PC-9 (cell line): ENCODE measurements around the gene ARSG. TPM values are rescaled to one million over a fixed set of nuclear protein-coding genes. Genes with fewer than 3 reads are reported as not detected.

Experiments used
- BruUV-seq: library from RNA; stranded (reverse); fragments of 400-500 nt; replicated peaks from 2 replicates; lab custom pipeline; 2021; lab: Mats Ljungman, UMichigan
- CTCF ChIA-PET: fragments of 300-600 bp; sonication (Branson Sonifier 250); formaldehyde crosslinking; loops from one replicate; lab custom pipeline; 2022; ENCODE audit warnings: antibody characterized with exemption; lab: Charles Lee
- POLR2A ChIA-PET: fragments of 300-600 bp; sonication (Branson Sonifier 250); formaldehyde crosslinking; loops from one replicate; lab custom pipeline; 2022; ENCODE audit warnings: antibody characterized with exemption; ENCODE audit not compliant: unreplicated experiment; lab: Charles Lee
- DNase-seq, 2 experiments: peaks; one replicate each; pipeline versions ENCODE4 v3.0.0 to v3.0.0-alpha.2; 2015 to 2022; ENCODE audit warnings: mixed read lengths in 1 of 2
- H2AFZ ChIP-seq: fragments of 200-600 bp; sonication (generic); 2 replicates; pipeline ENCODE4 v1.8.1; 2017; ENCODE audit warnings: antibody characterized with exemption
- H3F3A ChIP-seq: fragments of 200-600 bp; sonication (generic); 2 replicates; pipeline ENCODE4 v1.8.1; 2017; ENCODE audit warnings: antibody characterized with exemption, mild to moderate bottlenecking, low read depth; ENCODE audit not compliant: insufficient read depth
- H3K27ac ChIP-seq: fragments of 200-600 bp; sonication (generic); 2 replicates; pipeline ENCODE4 v1.6.1; 2016; ENCODE audit warnings: mixed run types
- H3K27me3 ChIP-seq: fragments of 200-600 bp; sonication (generic); 2 replicates; pipeline ENCODE4 v1.6.1; 2016; ENCODE audit warnings: low read depth, mixed run types; ENCODE audit not compliant: insufficient read depth
- H3K36me3 ChIP-seq: fragments of 200-600 bp; sonication (generic); 2 replicates; pipeline ENCODE4 v1.6.1; 2016; ENCODE audit warnings: low read depth, mixed run types
- H3K4me1 ChIP-seq: fragments of 200-600 bp; sonication (generic); replicated peaks from 2 replicates; pipeline ENCODE4 v1.6.1; 2016; ENCODE audit warnings: mixed run types; ENCODE audit not compliant: insufficient read depth
- H3K4me2 ChIP-seq: fragments of 200-600 bp; sonication (generic); 2 replicates; pipeline ENCODE4 v1.6.1; 2017; ENCODE audit warnings: mixed run types
- H3K4me3 ChIP-seq: fragments of 200-600 bp; sonication (generic); 2 replicates; pipeline ENCODE4 v1.6.1; 2016; ENCODE audit warnings: mixed run types
- H3K79me2 ChIP-seq: fragments of 200-600 bp; sonication (generic); 2 replicates; pipeline ENCODE4 v1.6.1; 2017; ENCODE audit warnings: low read depth, mixed run types
- H3K9me2 ChIP-seq: fragments of 200-600 bp; sonication (generic); 2 replicates; pipeline ENCODE4 v1.8.1; 2017; ENCODE audit warnings: mild to moderate bottlenecking; ENCODE audit not compliant: insufficient read depth
- H3K9me3 ChIP-seq: fragments of 200-600 bp; sonication (generic); 2 replicates; pipeline ENCODE4 v1.8.1; 2016; ENCODE audit warnings: low read depth; ENCODE audit not compliant: insufficient read depth
- H4K20me1 ChIP-seq: fragments of 200-600 bp; sonication (generic); 2 replicates; pipeline ENCODE4 v1.8.1; 2017; ENCODE audit not compliant: insufficient read depth
- CTCF ChIP-seq: fragments of 200-600 bp; sonication (generic); conservative IDR thresholded peaks from 2 replicates; pipeline ENCODE4 v1.6.1; 2017; ENCODE audit warnings: mixed run types, antibody characterized with exemption, mild to moderate bottlenecking, moderate library complexity
- EZH2 ChIP-seq: fragments of 200-600 bp; sonication (generic); IDR thresholded peaks from 2 replicates; pipeline ENCODE4 v1.8.0; 2017; ENCODE audit warnings: antibody characterized with exemption, low read depth
- intact Hi-C: fragments of 100-400 bp; cut with micrococcal nuclease; formaldehyde crosslinking; loops from one replicate; pipeline ENCODE4 v1.10.0; 2022; ENCODE audit not compliant: unreplicated experiment
- total RNA-seq: library from RNA; stranded (reverse); gene quantifications from 2 replicates; pipeline ENCODE4 v1.2.3, GENCODE V29; 2021

Gene ARSG
- total RNA-seq, 1 experiment from 2014 or later, result 4.0 TPM

DNA sequence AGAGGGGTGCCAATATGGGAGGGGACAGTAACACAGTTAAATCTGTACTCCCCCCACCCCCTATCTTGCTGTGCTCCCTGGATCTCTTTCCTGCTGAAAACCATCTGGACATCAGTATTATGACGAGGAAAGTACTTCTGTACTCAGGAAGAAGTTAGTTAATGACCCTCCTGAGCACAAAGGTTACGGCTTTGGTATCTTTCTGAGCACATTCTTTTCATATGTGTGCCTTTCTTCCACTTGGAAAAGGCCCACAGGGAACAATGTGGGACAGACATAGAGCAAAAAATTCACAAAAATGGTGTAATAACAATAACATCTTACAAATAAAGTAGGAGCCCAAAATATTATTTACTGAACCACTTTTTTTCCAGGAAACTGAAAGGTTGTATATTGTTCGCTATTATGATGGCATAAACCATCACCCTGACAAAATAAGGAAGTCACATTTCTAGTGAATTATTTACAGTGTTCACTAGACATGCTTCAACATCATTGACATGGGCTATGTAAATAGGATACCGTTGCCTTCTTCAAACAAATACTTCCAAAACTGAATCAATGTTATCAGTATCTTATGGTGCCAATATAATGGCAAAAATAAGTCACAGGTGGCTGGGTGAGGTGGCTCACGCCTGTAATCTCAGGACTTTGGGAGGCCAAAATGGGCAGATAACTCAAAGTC, 160.5 kb downstream of the ARSG start:
- Histone ChIP-seq H3K4me2 (no peak overlapping the region), H4K20me1 (no peaks in the 10 kb centered on the region), H3K4me3 (no peak overlapping the region), H3K27me3 (no peaks in the 10 kb centered on the region), H3F3A (peaks cover 24% of the 10 kb centered on the region), H3K79me2 (no peaks in the 10 kb centered on the region), H3K9me2 (no peaks in the 10 kb centered on the region), H3K9me3 (no peaks in the 10 kb centered on the region), H3K4me1 (peaks cover 18% of the 10 kb centered on the region), H2AFZ (no peak overlapping the region), H3K36me3 (no peaks in the 10 kb centered on the region), H3K27ac (no peak overlapping the region)
- BruUV-seq, result no TSS peak
- ChIA-PET POLR2A (no interaction called here), CTCF (no interaction called here)
- DNase-seq, result no peak
- intact Hi-C loops, result no loop called here
- TF ChIP-seq CTCF (no peak), EZH2 (no peak)

- Histone ChIP-seq H4K20me1 (no peaks in the 10 kb centered on the region), H3K27me3 (no peaks in the 10 kb centered on the region), H2AFZ (no peak overlapping the region), H3K27ac (no peak overlapping the region), H3K4me3 (no peak overlapping the region), H3K4me1 (peaks cover 18% of the 10 kb centered on the region), H3K4me2 (no peak overlapping the region), H3K36me3 (no peaks in the 10 kb centered on the region), H3K9me3 (no peaks in the 10 kb centered on the region), H3K9me2 (no peaks in the 10 kb centered on the region), H3K79me2 (no peaks in the 10 kb centered on the region), H3F3A (peaks cover 24% of the 10 kb centered on the region)
- no peak for DNase-seq
- ChIA-PET POLR2A (no interaction called here), CTCF (no interaction called here)
- TF ChIP-seq EZH2, result no peak
- no peak for TF ChIP-seq CTCF
- no TSS peak for BruUV-seq
- intact Hi-C loops, result no loop called here
These were observed 161.5 kb downstream of the ARSG start for GRCh38 chr17:68452724-68453290.

DNA sequence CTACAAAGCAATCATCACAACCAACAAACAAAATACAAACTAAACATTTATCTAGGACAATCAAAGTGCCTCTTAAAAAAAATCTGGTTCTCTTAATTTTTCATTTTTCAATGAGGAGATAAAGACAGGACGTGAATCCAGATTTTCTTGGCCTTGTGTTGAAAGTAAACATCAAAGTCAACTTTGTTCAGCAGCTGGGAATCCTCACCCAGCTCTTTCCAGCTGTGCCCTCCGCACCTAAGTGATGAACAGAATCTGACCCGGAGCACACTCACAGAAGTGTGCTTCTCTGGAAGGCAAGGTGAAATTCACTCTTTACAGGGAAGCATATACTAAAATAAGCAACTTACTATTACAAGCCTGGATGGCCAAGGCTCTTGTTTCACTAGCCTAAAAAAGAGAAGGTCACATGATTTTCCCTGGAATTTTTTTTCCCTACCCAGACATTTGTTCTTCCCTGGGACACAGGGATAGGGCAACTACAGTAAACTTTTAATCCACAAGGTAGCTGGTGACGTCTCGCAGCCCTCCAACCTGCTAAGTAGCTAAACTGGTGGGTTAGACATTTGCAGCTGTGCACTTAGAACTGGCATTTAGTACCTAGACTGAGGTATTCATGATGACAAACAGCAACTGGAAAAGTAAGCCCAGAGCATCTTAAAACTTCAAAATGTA, 162.8 kb downstream of the ARSG start:
- Histone ChIP-seq H3K4me2 (no peak overlapping the region), H3K27me3 (no peaks in the 10 kb centered on the region), H4K20me1 (no peaks in the 10 kb centered on the region), H3K4me3 (no peak overlapping the region), H3F3A (peaks cover 30% of the 10 kb centered on the region), H3K27ac (no peak overlapping the region), H3K79me2 (no peaks in the 10 kb centered on the region), H3K36me3 (no peaks in the 10 kb centered on the region), H3K9me3 (no peaks in the 10 kb centered on the region), H2AFZ (no peak overlapping the region), H3K9me2 (no peaks in the 10 kb centered on the region), H3K4me1 (peaks cover 24% of the 10 kb centered on the region)
- POLR2A ChIA-PET, result no interaction called here
- DNase-seq, result no peak
- TF ChIP-seq EZH2 (no peak), CTCF (no peak)
- intact Hi-C loops, result no loop called here
- BruUV-seq, result no TSS peak
- CTCF ChIA-PET, result no interaction called here
